Regular cardiac myocyte (primary cell): ENCODE measurements around the gene ZCCHC3. TPM values are rescaled to one million over a fixed set of nuclear protein-coding genes. Genes with fewer than 3 reads are reported as not detected.

Experiments used
- total RNA-seq: library from RNA; depleted of rRNA; stranded (reverse); fragments of >200 nt; gene quantifications from 2 replicates; pipeline ENCODE4 v1.2.3, GENCODE V29; 2014

Gene ZCCHC3, protein sequence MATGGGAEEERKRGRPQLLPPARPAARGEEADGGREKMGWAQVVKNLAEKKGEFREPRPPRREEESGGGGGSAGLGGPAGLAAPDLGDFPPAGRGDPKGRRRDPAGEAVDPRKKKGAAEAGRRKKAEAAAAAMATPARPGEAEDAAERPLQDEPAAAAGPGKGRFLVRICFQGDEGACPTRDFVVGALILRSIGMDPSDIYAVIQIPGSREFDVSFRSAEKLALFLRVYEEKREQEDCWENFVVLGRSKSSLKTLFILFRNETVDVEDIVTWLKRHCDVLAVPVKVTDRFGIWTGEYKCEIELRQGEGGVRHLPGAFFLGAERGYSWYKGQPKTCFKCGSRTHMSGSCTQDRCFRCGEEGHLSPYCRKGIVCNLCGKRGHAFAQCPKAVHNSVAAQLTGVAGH
- 8.5 and 18.0 TPM in 2 replicates for total RNA-seq

GRCh38 chr20:297098-297924, at the start of gene ZCCHC3:
TSS of gene ZCCHC3 (plus strand) at chr20:297570. CDS start at chr20:297587, 17 bp downstream.

GRCh38 chr20:257419-257818, 40.0 kb upstream of the ZCCHC3 start, which contains the start of gene DEFB132:
TSS of gene DEFB132 (plus strand) at chr20:257724. CDS start at chr20:257779, 55 bp downstream.

DNA sequence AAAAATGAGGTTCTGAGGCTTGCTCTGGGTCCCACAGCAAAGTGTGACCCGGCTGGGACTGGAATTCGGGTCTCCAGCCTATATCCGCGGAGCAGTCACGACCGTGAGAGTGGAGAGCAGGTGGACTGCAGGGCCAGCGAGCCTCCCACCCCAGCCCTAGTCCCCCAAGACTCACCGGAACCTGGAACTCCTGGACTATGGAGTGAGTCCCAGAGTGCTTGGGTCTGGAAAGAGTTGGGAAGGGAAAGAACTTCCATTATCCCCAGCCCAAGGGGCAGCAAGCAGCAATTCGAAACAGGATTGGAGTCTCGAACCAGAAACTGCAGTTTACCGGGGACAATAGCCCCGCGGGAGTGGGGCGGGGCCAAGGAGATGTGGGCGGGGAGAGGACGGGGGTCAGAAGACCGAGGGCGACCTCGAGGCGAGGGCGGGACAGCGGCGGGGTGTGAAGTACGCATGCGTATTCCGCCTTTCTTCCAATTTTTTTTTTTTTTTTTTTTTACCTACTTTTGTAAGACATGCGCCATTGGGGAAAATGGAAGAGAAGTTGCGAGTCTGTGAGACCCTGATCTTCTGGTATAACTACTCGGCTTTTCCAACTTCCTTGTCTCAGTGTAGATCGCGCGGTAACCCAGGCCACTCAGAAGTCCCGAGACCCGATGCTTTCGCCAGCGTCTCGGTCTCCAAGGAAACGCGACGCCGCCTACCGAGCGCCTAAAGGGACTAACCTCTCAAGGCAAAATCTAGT, 7.1 kb upstream of the ZCCHC3 start, which contains the start of gene C20orf96:
C20orf96 (minus strand) TSS at position 667 of the 748 bp plus-strand sequence; CDS start at position 527, 140 bp downstream.

GRCh38 chr20:325045-325888, 27.9 kb downstream of the ZCCHC3 start, which contains the start of gene SOX12:
TSS of gene SOX12 (plus strand) at chr20:325552. CDS start at chr20:325925, 373 bp downstream.

DNA sequence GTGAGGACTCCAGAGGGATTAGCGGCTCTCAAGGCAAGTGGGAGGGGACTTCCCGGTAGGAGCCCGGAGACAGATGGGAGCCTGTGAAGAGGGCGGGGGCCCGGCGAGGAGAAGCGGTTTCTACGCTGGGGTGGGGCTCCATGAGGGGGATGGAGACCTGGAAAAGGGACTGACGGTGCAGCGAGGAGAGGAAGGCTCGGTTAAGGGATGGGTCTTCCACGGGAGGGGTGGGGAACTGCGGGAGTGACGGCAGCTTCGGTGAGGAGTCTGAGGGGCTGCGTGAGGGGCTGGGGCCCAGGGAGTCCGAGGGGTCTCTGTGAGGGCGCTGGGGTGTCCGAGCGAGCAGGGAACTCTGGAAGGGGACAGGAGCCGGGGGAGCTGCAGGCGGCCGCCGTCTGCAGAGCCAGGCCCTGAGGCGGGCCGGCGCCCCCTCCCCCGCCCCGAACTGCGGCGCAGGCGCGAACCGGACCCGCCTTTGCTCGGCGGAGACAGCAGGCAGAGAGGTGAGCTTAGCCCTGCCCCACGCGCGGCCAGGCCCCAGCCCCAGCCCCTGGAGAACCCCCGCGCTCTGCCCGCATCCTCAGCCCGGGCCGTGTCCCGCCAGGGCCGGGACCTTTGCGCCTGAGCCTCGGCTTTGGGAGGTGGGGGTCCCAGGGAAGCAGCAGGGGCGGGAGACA, 49.4 kb downstream of the ZCCHC3 start, which contains the start of gene NRSN2:
NRSN2 (plus strand) TSS at position 472 of the 677 bp plus-strand sequence. CDS start 2,533 bp downstream, outside the sequence.

Other genes with a start within 250 kb of the ZCCHC3 start
- gene DEFB125, start 209.9 kb upstream of the ZCCHC3 start, total RNA-seq = not detected in 2 replicates
- gene DEFB126, start 155.0 kb upstream of the ZCCHC3 start, total RNA-seq = not detected in 2 replicates
- gene DEFB127, start 140.1 kb upstream of the ZCCHC3 start, total RNA-seq = not detected in 2 replicates
- not detected in 2 replicates for gene DEFB128, start 107.9 kb upstream of the ZCCHC3 start, total RNA-seq
- not detected in 2 replicates for gene DEFB129, start 70.3 kb upstream of the ZCCHC3 start, total RNA-seq
- gene DEFB132, start 39.8 kb upstream of the ZCCHC3 start, total RNA-seq = not detected in 2 replicates
- gene C20orf96, start 6.8 kb upstream of the ZCCHC3 start, total RNA-seq = 1.2 and 2.0 TPM in 2 replicates
- 2.8 and 3.6 TPM in 2 replicates for gene SOX12, start 28.0 kb downstream of the ZCCHC3 start, total RNA-seq
- gene NRSN2, start 49.5 kb downstream of the ZCCHC3 start, total RNA-seq = 23.8 and 31.0 TPM in 2 replicates
- gene TRIB3, start 83.2 kb downstream of the ZCCHC3 start, total RNA-seq = 16.9 and 41.4 TPM in 2 replicates
- gene RBCK1, start 110.7 kb downstream of the ZCCHC3 start, total RNA-seq = 62.3 and 74.6 TPM in 2 replicates
- 32.2 and 41.4 TPM in 2 replicates for gene TBC1D20, start 165.0 kb downstream of the ZCCHC3 start, total RNA-seq
- gene CSNK2A1, start 246.2 kb downstream of the ZCCHC3 start, total RNA-seq = 120 and 125 TPM in 2 replicates